Measurements from ENCODE around the gene TRIM15. TPM values are rescaled to one million over a fixed set of nuclear protein-coding genes. Genes with fewer than 3 reads are reported as not detected.

Gene TRIM15
- total RNA-seq, 1 donor from 2014 or later: 0.65 TPM

DNA sequence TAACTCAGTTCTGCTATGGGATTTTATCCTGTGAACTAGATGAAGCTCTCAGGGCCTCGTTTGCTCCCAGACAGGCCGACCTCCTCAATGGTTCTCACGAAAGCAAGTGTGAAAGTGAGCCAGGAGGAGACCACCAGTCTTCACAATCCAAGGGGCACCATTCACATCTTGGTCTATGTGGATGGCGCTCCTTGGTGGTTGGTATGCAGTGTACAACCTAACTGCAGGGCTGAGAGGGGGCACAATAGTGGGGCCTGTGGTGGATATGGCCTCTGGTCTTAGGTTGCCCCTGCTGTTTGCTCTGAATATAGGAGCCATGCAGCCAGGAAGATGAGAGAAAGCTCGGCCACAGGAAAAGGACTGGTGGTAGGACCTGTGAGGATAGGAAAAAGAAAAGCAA lies 25.2 kb downstream of the TRIM15 start:
- DNase-seq: no peak
- no peaks in the 10 kb centered on the region for H3K9me3 Mint-ChIP-seq
- H3K36me3 Mint-ChIP-seq (ENCODE audit: low read depth): peaks cover 71% of the 10 kb centered on the region
- no peak overlapping the region for H3K27ac Mint-ChIP-seq
- no peaks in the 10 kb centered on the region for H3K27me3 Mint-ChIP-seq
- H3K4me3 Mint-ChIP-seq: no peak overlapping the region
- no peaks in the 10 kb centered on the region for H3K4me1 Mint-ChIP-seq
- intact Hi-C loops (cut with micrococcal nuclease): no loop called here

DNA sequence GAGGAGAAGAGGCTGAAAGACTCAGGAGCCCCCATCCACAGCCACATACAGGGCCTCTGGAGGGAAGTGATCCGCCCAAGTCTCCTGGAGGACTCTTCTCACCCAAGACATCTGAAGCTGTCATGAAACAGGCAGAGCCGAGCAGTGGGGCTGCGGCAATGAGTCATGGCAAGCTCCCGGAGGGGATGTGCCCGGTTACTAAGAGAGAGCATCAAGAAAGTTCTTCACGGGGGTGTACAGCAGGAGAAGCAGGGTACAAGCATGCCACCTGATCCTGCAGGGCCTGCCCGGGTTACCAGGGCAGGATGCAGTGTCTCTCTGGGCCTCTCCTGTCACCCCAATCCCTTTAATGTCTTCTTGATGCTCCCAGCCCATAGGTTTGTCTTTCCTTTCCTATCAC lies 28.7 kb downstream of the TRIM15 start:
- intact Hi-C loops (cut with micrococcal nuclease): no loop called here
- Mint-ChIP-seq H3K4me1 (peaks cover under 1% of the 10 kb centered on the region), H3K9me3 (no peaks in the 10 kb centered on the region), H3K36me3 (ENCODE audit: low read depth) (peaks cover 57% of the 10 kb centered on the region), H3K27ac (no peak overlapping the region), H3K4me3 (no peak overlapping the region), H3K27me3 (no peaks in the 10 kb centered on the region)
- DNase-seq: no peak

DNA sequence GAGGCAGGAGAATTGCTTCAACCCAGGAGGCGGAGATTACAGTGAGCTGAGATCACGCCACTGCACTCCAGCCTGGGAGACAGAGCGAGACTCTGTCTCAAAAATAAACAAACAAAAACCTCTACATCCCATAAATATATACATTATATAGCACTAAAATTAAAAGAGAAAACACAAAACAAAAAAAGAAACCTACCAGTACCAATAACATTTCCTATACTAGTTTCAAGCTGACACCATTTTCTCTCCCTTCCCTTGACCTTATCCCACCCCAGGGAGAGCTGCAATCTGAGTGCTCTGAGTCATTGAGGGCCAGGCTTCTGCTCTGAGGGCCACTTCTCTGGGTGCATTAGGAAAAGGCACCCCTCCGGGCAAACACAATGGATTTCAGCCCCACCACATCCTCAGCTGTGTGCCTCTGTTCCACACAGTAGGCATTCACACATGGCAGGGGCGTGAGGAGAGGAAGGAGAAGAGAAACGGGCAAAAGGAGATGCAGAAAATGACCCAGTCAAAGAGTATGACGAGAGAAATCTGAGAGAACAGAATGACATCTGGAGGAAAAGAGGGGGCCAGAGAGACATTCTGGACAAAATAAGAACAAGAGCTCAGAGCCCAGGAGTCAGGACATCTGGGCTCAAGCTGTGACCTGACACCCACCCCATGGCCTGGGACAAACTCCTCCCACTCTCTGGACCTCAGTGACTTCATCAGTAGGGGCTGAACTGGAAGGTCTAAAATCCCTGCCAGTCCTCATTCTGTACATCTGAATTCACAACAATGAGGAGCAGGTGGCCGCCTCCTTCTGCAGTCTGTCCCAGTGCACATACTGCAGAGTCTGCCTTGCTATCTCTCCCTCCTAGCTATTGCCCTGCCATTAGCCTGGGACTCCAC lies 31.7 kb downstream of the TRIM15 start:
- Mint-ChIP-seq H3K4me3 (no peak overlapping the region), H3K27me3 (no peaks in the 10 kb centered on the region), H3K4me1 (peaks cover 7% of the 10 kb centered on the region), H3K36me3 (ENCODE audit: low read depth) (peaks cover 53% of the 10 kb centered on the region), H3K9me3 (no peaks in the 10 kb centered on the region), H3K27ac (peak overlapping the region; percentile 55)
- intact Hi-C loops (cut with micrococcal nuclease): no loop called here
- DNase-seq: no peak

DNA sequence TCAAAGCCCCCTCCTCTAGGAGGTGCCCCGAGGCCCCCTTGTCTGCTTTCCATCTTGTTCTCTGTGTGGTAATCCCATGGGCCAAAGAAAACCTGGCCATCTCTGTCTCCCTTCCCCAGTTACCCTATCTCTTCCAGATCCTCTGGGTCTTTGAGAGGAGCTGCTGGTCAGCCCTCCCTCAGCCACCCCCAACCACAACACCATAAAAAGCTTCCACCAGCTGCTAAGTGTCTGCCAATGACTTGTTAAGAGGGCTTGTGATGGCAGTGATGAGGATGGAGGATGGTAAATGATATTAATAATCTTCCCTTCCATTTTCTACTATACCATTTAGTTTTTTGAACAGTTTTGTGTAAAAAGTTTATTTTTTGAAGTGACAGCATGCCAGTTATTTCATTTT lies 32.6 kb downstream of the TRIM15 start:
- Mint-ChIP-seq H3K4me3 (no peak overlapping the region), H3K27me3 (no peaks in the 10 kb centered on the region), H3K4me1 (peaks cover 13% of the 10 kb centered on the region), H3K36me3 (ENCODE audit: low read depth) (peaks cover 49% of the 10 kb centered on the region), H3K9me3 (no peaks in the 10 kb centered on the region), H3K27ac (no peak overlapping the region)
- no peak for DNase-seq
- intact Hi-C loops (cut with micrococcal nuclease): no loop called here

DNA sequence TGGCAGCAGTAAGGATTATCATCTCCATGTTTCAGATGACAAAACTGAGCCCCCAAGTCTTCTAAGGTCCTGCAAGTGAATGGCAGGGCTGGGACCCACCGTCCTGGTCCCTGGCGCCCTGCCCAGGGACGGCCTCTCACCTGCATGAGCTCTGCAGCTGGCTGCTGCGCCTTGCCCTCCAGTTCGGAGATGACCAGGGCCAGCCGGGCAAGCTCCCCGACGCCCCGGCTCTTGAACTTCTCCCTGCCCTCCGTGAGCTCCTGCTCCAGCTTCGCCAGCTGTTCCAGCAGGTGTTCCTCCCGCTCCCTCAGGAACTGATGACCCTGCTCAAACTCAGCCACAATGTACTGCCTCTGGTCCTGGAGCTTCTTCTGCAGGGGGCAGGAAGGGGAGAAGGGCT lies 33.0 kb downstream of the TRIM15 start:
- H3K9me3 Mint-ChIP-seq: no peaks in the 10 kb centered on the region
- peaks cover 16% of the 10 kb centered on the region for H3K4me1 Mint-ChIP-seq
- H3K27me3 Mint-ChIP-seq: no peaks in the 10 kb centered on the region
- H3K4me3 Mint-ChIP-seq: no peak overlapping the region
- intact Hi-C loops (cut with micrococcal nuclease): no loop called here
- H3K27ac Mint-ChIP-seq: no peak overlapping the region
- no peak for DNase-seq
- peaks cover 46% of the 10 kb centered on the region for H3K36me3 Mint-ChIP-seq (ENCODE audit: low read depth)

DNA sequence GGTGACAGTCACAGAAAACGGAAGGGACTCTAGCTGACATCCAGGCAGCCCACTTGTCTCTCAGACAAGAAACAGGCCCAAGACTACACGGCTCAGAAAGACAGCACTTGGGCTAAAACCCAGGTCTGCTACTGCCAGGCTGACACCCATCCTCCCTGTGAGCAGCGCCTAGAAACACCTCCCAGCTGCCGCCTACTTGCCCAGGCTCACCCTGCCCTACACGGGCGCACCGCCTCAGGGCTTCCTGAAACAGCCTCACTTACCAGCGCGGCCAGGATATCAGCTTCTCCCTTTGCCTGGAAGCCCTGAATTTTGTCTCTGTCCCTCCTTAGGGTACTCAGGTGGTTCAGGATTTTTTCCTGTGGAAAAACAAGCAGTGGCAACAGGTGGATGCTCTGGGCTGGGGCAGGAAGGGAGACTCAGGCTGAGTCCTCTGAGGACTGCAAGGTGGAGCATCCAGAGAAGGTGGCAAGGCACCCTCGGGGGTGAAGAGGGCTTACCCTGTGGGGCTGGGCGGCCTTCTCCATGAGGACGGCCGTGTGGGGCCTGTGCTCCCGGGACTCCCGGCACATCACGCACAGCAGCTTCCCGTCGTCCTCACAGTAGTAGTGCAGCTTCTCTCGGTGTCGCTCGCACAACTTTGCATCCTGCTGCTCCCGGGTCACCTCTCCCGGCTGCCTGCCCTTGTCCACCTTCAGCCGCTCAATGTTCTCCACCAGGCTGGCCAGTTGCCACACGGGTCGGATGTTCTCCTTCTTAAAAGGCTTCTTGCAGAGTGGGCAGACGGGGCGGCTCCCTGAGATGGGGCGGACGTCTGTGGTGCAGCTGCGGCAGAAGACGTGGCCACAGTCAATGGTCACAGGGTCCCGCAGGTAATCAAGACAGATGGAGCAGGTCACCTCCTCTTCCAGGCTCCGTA lies 35.1 kb downstream of the TRIM15 start:
- no peak overlapping the region for H3K27ac Mint-ChIP-seq
- H3K4me1 Mint-ChIP-seq: peaks cover 23% of the 10 kb centered on the region
- intact Hi-C loops (cut with micrococcal nuclease): no loop called here
- H3K27me3 Mint-ChIP-seq: no peaks in the 10 kb centered on the region
- H3K4me3 Mint-ChIP-seq: no peak overlapping the region
- no peaks in the 10 kb centered on the region for H3K9me3 Mint-ChIP-seq
- no peak for DNase-seq
- H3K36me3 Mint-ChIP-seq (ENCODE audit: low read depth): peaks cover 39% of the 10 kb centered on the region

DNA sequence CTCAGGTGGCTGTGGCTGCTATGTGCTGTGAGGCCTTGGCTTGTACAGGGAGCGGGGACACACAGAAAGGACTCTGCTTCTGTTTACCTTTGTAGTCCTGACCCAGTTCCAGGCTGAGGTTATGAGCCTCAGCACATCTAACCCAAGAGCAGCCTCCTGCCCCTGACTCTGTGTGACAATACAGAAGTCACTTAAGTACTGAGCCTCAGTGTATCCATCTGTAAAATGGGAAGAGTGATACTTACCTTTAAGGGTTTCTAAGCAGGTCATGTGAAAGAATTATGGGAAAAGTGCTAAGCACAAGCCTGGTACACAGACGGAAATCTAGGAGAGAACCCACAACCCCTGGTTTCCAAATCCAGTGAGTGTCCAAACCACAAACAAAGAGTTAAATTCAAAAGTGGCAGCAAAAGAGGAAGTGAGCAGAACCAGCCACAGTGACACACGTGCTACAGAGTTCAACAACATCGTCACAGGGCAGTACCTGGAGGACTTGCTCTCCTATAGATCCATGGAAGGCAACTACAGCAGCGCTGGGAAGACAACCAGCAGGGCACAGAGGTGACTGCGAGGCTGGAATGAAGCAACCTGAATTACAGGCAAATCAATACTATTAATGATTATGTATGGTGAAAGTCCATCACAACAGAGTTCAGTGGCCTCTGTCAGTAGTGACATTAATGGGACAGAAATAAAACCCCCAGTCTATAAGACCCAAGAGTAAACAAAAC lies 37.4 kb downstream of the TRIM15 start:
- Mint-ChIP-seq H3K27me3 (no peaks in the 10 kb centered on the region), H3K9me3 (no peaks in the 10 kb centered on the region), H3K4me1 (peaks cover 31% of the 10 kb centered on the region), H3K4me3 (no peak overlapping the region), H3K27ac (peak overlapping the region; percentile 47), H3K36me3 (ENCODE audit: low read depth) (peaks cover 31% of the 10 kb centered on the region)
- intact Hi-C loops (cut with micrococcal nuclease): no loop called here
- DNase-seq: no peak

DNA sequence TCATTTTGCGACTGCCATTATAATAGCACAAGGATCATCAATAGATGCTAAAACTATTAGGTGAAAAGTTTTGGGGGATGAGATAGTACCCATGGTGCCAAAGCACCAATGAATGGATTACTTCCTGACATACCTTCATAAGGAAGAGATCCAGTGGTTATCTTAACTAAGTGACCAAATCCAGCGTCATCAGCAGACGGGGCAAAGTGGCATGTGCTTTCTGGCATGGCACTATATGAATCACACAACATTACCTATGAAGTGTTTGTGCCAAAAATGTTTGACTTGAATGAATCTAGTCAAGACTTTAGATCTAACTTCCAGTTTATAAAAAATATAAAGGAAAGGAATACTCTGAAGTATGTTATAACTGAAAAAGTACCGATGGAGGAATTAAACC lies 39.0 kb downstream of the TRIM15 start:
- Mint-ChIP-seq H3K27ac (no peak overlapping the region), H3K4me1 (peaks cover 35% of the 10 kb centered on the region), H3K4me3 (no peak overlapping the region), H3K36me3 (ENCODE audit: low read depth) (peaks cover 27% of the 10 kb centered on the region), H3K27me3 (no peaks in the 10 kb centered on the region), H3K9me3 (no peaks in the 10 kb centered on the region)
- DNase-seq: no peak
- intact Hi-C loops (cut with micrococcal nuclease): no loop called here

DNA sequence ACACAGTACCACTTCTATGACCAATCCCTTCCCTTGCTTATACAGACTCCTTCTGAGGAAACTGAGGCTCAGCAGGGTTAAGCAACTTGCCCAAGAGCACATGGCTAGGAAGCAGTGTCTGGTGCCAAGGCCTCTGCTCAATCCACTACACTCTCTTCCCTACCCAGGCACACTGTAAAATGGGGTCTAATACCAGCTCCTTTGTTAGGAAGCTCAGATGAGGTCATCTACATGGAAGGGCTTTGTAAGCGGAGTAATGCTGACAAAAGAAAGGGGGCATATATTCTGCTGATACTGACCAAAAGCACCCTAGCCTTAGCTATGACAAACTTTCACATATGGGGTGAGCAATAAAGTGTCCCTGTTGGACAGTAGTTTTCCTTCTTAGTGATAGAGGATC lies 40.8 kb downstream of the TRIM15 start:
- H3K27me3 Mint-ChIP-seq: no peaks in the 10 kb centered on the region
- no peak for DNase-seq
- peaks cover 27% of the 10 kb centered on the region for H3K36me3 Mint-ChIP-seq (ENCODE audit: low read depth)
- no peaks in the 10 kb centered on the region for H3K9me3 Mint-ChIP-seq
- H3K4me3 Mint-ChIP-seq: no peak overlapping the region
- H3K27ac Mint-ChIP-seq: no peak overlapping the region
- intact Hi-C loops (cut with micrococcal nuclease): no loop called here
- H3K4me1 Mint-ChIP-seq: peaks cover 44% of the 10 kb centered on the region

DNA sequence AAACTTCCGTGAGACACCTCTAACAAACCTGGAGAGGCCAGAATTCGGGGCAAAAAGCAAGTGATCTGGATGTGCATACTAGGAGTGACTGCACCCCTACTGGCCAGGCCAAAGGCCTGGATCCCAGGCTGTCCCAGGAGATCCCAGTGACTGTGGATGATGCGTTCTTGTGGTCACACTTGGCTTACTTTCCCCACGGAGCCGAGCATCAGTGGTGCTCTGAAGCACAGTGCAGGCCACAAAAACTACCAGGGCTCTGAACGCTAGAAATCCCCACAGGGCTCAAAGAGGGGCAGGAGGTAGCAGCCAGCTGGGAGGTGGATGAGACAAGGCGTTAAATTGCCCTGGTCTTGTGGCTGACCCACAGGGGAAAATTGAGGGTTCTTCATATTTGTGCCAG lies 42.8 kb downstream of the TRIM15 start:
- no peak for DNase-seq
- intact Hi-C loops (cut with micrococcal nuclease): no loop called here
- peaks cover 27% of the 10 kb centered on the region for H3K36me3 Mint-ChIP-seq (ENCODE audit: low read depth)
- no peak overlapping the region for H3K4me3 Mint-ChIP-seq
- no peaks in the 10 kb centered on the region for H3K27me3 Mint-ChIP-seq
- no peaks in the 10 kb centered on the region for H3K9me3 Mint-ChIP-seq
- no peak overlapping the region for H3K27ac Mint-ChIP-seq
- H3K4me1 Mint-ChIP-seq: peaks cover 47% of the 10 kb centered on the region

DNA sequence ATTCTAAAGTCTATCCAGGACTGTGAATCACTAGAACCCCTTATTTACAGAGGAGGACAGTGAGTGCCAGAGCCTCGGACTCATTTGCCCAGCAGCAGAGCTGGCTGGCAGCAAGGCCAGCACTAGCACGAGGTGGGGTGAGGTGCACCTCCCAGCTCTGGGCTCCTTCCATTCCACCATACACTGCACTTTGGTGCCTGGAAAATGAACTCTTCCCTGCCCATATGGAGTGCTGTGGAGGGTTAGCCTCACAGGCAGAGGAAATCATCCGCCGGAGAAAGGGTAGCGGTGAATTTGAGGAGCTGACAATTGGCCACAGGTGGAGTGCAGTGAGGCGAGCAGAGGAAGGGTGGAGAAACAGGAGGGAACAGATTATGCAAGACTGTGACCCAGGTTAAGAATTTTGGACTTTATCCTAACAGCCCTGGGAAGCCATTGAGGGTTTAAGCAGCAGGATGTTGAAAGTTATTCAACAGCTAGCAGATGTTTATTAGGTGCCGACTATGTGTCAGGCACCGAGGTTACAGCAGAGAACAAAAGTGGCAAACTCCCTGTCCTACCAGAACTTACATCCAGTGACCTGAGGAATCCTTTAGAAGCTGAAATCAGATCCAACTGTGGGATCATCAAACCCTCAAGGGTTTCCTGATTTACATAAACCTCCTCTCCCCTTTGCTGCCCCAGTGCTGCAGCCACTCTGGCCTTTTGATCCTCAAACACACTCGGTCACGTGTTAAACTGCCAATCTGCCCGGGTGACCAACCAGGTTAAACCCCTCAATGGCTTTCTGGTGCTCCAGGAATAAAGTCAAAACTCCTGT lies 43.7 kb downstream of the TRIM15 start:
- Mint-ChIP-seq H3K9me3 (no peaks in the 10 kb centered on the region), H3K36me3 (ENCODE audit: low read depth) (peaks cover 32% of the 10 kb centered on the region), H3K4me1 (peaks cover 49% of the 10 kb centered on the region), H3K27ac (no peak overlapping the region), H3K27me3 (no peaks in the 10 kb centered on the region), H3K4me3 (no peak overlapping the region)
- DNase-seq: no peak
- intact Hi-C loops (cut with micrococcal nuclease): no loop called here

DNA sequence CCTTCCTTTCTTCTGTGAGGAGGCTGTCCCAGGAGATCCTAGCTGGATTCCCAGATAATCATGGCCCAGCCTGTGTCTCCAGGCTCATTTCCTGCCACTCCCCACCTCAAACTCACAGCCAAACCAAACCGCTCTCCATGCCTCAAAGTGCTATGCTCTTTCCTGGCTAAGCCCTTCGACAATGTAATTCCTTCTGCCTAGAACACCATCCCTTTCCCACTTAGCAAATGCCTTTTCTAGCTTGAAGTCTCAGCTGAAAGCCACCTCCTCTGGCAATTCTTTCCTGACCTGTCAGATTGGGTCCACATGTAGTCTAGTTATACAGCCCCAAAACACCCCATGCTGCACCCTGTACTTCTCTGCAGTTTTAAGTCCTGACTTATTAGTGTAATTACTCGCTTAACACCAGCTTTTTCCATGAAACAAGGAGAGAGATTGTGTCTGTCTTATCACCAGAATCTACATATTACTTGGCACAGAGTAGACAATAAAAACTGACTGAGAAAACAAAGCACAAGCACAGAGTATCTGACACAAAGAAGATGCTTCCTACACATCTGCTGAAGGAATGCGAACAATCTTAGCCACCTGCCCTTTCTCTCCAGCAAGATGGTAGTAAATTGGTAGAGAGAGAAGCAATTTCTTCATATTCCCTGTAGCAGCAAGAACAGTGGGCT lies 44.4 kb downstream of the TRIM15 start:
- Mint-ChIP-seq H3K9me3 (no peaks in the 10 kb centered on the region), H3K4me3 (no peak overlapping the region), H3K27me3 (no peaks in the 10 kb centered on the region), H3K36me3 (ENCODE audit: low read depth) (peaks cover 34% of the 10 kb centered on the region), H3K27ac (no peak overlapping the region), H3K4me1 (peaks cover 50% of the 10 kb centered on the region)
- DNase-seq: no peak
- intact Hi-C loops (cut with micrococcal nuclease): no loop called here

All from activated CD4-positive, alpha-beta T cell treated with anti-CD3 and anti-CD28 coated beads, Interleukin-2, amount 10 ng/mL, durations not matched to agents 24 days and 14 days (primary cell).